GM19023 (cell line): ENCODE results near the gene RNF180.
"Not testable (repeated sequence)": the region's sequence is repeated elsewhere in the genome, so short reads cannot be mapped to it uniquely, and the experiment has no call there.

ENCODE experiments used
- ATAC-seq: cut with Tn5 transposase; IDR thresholded peaks from one replicate; pipeline ENCODE4 v1.9.1; 2021; ENCODE audit warnings: mild to moderate bottlenecking, moderate library complexity; ENCODE audit not compliant: unreplicated experiment

The RNF180 gene

GRCh38 chr5:64364426-64364825, 198.8 kb downstream of the RNF180 start:
- no peak for ATAC-seq

- ATAC-seq, result peak; percentile 82
These were observed 219.1 kb downstream of the RNF180 start for GRCh38 chr5:64384765-64385164.

DNA sequence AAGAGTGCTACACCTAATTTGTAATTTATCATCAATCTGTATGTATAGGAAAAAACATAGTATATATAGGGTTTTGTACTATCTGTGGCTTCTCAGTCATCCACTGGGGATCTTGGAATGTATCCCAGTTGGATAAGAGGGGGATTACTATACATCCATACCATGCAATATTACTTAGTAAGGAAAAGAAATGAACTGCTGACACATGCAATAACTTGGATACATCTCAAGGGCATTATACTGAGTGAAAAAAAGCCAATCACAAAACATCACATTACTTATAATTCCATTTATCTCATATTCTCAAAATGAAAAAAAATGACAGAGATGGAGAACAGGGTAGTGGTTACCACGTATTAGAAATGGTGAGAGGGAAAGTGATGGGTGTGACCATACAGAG, 231.9 kb downstream of the RNF180 start:
- no peak for ATAC-seq

- ATAC-seq, result not testable (repeated sequence)
These were observed 233.1 kb downstream of the RNF180 start for GRCh38 chr5:64398735-64399134.

DNA sequence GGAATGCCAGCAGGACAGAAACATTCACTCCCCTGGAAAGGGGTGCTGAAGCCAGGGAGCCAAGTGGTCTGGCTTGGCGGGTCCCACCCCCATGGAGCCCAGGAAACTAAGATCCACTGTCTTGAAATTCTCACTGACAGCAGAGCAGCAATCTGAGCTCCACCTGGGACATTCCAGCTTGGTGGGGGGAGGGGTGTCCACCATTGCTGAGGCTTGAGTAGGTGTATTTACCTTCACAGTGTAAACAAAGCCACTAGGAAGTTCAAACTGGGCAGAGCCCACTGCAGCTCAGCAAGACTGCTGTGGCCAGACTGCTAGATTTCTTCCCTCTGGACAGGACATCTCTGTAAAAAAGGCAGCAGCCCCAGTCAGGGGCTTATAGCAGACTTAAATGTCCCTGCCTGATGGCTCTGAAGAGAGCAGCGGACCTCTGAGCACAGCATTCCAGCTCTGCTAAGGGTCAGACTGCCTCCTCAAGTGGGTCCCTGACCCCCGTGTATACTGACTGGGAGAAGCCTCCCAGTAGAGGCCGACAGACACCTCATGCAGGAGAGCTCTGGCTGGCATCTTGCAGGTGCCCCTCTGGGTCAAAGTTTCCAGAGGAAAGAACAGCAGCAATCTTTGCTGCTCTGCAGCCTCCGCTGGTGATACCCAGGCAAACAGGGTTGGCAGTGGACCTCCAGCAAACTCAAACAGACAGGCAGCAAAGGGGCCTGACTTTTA, 241.6 kb downstream of the RNF180 start:
- not testable (repeated sequence) for ATAC-seq

DNA sequence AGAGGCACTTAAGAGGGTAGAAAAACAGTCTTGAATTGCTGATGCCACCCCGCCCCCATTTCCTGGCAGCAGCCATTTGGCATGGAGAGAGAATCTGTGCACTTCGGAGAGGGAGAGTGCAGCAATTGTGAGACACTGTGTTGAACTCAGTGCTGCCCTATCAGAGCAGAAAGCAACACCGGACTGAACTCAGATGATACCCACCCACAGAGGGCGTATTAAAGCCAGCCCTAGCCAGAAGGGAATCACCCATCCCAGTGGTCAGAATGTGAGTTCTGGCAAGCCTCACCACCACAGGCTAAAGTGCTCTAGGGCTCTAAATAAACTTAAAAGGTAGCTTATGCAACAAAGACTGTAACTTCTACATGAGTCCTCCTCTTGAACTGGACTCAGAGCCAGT, 251.7 kb downstream of the RNF180 start:
- no peak for ATAC-seq

GRCh38 chr5:64418013-64418412, 252.4 kb downstream of the RNF180 start:
- ATAC-seq, result no peak
